K562 (cell line): ENCODE results near the gene ZSWIM4. TPM values are rescaled to one million over a fixed set of nuclear protein-coding genes. Genes with fewer than 3 reads are reported as not detected.

ENCODE experiments used
- BRF2 ChIP-seq: IDR thresholded peaks from 3 replicates; pipeline ENCODE4 v1.6.1; 2011; ENCODE audit warnings: borderline replicate concordance, mild to moderate bottlenecking; ENCODE audit not compliant: insufficient read length, insufficient read depth
- CHCHD3 ChIP-seq: fragments of 250-450 bp; sonication (Bioruptor Pico); IDR thresholded peaks from 2 replicates; pipeline ENCODE4 v2.1.2; 2022; ENCODE audit warnings: mild to moderate bottlenecking
- E2F8 ChIP-seq: fragments of 450-650 bp; IDR thresholded peaks from 2 replicates; pipeline ENCODE4 v1.7.1; 2018; ENCODE audit warnings: mild to moderate bottlenecking, low read depth; ENCODE audit not compliant: partially characterized antibody
- FIP1L1 ChIP-seq: fragments of 200-400 bp; formaldehyde crosslinking; IDR thresholded peaks from 2 replicates; pipeline ENCODE4 v1.6.1; 2018; ENCODE audit warnings: mild to moderate bottlenecking, low read depth, low read length; ENCODE audit not compliant: poor library complexity, severe bottlenecking
- MBD2 ChIP-seq: sonication (generic); IDR thresholded peaks from 2 replicates; pipeline ENCODE4 v1.6.1; 2016; ENCODE audit warnings: low read depth, borderline replicate concordance
- NFRKB ChIP-seq: fragments of 450-650 bp; IDR thresholded peaks from 2 replicates; pipeline ENCODE4 v1.6.1; 2016; ENCODE audit warnings: low read depth
- NR0B1 ChIP-seq: fragments of 450-650 bp; IDR thresholded peaks from one replicate; pipeline ENCODE4 v1.6.1; 2018; ENCODE audit warnings: mild to moderate bottlenecking, moderate library complexity; ENCODE audit not compliant: partially characterized antibody
- PHF20 ChIP-seq: fragments of 450-650 bp; IDR thresholded peaks from 2 replicates; pipeline ENCODE4 v1.6.1; 2018; ENCODE audit not compliant: partially characterized antibody
- RREB1 ChIP-seq: fragments of 250-450 bp; sonication (Bioruptor Pico); IDR thresholded peaks from 2 replicates; pipeline ENCODE4 v1.4.0; 2020
- ZBTB2 ChIP-seq: fragments of 450-650 bp; IDR thresholded peaks from 2 replicates; pipeline ENCODE4 v1.6.1; 2016; ENCODE audit warnings: antibody characterized with exemption
- ZBTB26 ChIP-seq: fragments of 450-650 bp; formaldehyde crosslinking; IDR thresholded peaks from 2 replicates; pipeline ENCODE4 v1.4.0; 2022; ENCODE audit warnings: missing genetic modification characterization
- ZNF133 ChIP-seq: fragments of 250-450 bp; sonication (Bioruptor Pico); IDR thresholded peaks from 2 replicates; pipeline ENCODE4 v1.4.0; 2020; ENCODE audit warnings: mild to moderate bottlenecking
- polyA plus RNA-seq, 8 experiments: library from polyadenylated mRNA; depleted of rRNA in 4 of 8; stranded (reverse) in 5 of 8; unstranded in 3 of 8; fragments of >200 nt; fragmentation: Nextera tagmentation in 2 of 8; fragmentation: Illumina TruSeq in 1 of 8; extraction: Ambion mirVana in 2 of 8; extraction: Trizol in 1 of 8; gene quantifications; 2 replicates each; pipeline versions ENCODE4 v1.2.1 to v1.2.3, GENCODE V29; 2011 to 2014; ENCODE audit warnings: inconsistent platforms in 1 of 8, missing spikeins in 1 of 8
- total RNA-seq, 7 experiments: library from RNA; depleted of rRNA in 6 of 7; stranded (reverse); fragments of >200 nt in 6 of 7; fragmentation: Illumina TruSeq in 2 of 7; extraction: Trizol in 2 of 7; gene quantifications; 2 replicates each; pipeline versions ENCODE4 v1.2.1 to v1.2.3, GENCODE V29; 2011 to 2021; ENCODE audit warnings: low replicate concordance in 1 of 7

Gene ZSWIM4
- total and polyA plus RNA-seq, 9 of the 15 experiments (the other 6 are each of a cell fraction or from before 2014, with no cell fraction given): 0.25 to 3.7 (median 0.79) TPM; not detected in 2

- TF ChIP-seq RREB1 (CRISPR knock-in tag) (0 out of 2 replicates have a peak, but pooled peaks have one; percentile 14), NR0B1 (no peak), PHF20 (no peak), FIP1L1 (peak; percentile 68), ZBTB2 (peak; percentile 48; the same call in 1 of the 2 replicates), E2F8 (peak; percentile 45), MBD2 (no peak), NFRKB (peak; percentile 95), ZNF133 (CRISPR knock-in tag) (no peak), CHCHD3 (CRISPR knock-in tag) (no peak), ZBTB26 (0 out of 2 replicates have a peak, but pooled peaks have one; percentile 2), BRF2 (no peak)
Measured at GRCh38 chr19:13839130-13839937, 44.1 kb downstream of the ZSWIM4 start (continued).
